Activated naive CD4-positive, alpha-beta T cell treated with anti-CD3 and anti-CD28 coated beads, Interleukin-2, amount 50 U/mL, for 72 hours (primary cell): Measurements from ENCODE around the gene GDPD2. TPM values are rescaled to one million over a fixed set of nuclear protein-coding genes. Genes with fewer than 3 reads are reported as not detected.

Experiments
- ATAC-seq, 2 donors: fragments of 150-1000 bp; cut with Tn5 transposase; 2 replicates each; pipeline ENCODE4 v1.10.0; 2021; ENCODE audit warnings: mild to moderate bottlenecking in 2 of 2, moderate library complexity in 2 of 2
- DNase-seq, 2 donors: peaks; one replicate each; pipeline ENCODE4 v3.0.0; 2021 to 2022; ENCODE audit warnings: low spot score in 2 of 2
- H3K27ac Mint-ChIP-seq, 2 donors: one replicate each; pipeline ENCODE4 v1.8.0; 2022; ENCODE audit warnings: mild to moderate bottlenecking in 2 of 2, mixed read lengths in 2 of 2
- H3K36me3 Mint-ChIP-seq, 2 donors: one replicate each; pipeline ENCODE4 v1.8.0; 2022; ENCODE audit warnings: mixed read lengths in 2 of 2
- H3K9me3 Mint-ChIP-seq, 2 donors: one replicate each; pipeline ENCODE4 v1.8.0; 2022; ENCODE audit warnings: mixed read lengths in 2 of 2
- total RNA-seq, 2 donors: library from RNA; stranded (reverse); gene quantifications; one replicate each; pipeline ENCODE4 v1.2.3, GENCODE V29; 2022

The GDPD2 gene
- total RNA-seq, 2 donors from 2014 or later, result 0.14 to 0.16 TPM

DNA sequence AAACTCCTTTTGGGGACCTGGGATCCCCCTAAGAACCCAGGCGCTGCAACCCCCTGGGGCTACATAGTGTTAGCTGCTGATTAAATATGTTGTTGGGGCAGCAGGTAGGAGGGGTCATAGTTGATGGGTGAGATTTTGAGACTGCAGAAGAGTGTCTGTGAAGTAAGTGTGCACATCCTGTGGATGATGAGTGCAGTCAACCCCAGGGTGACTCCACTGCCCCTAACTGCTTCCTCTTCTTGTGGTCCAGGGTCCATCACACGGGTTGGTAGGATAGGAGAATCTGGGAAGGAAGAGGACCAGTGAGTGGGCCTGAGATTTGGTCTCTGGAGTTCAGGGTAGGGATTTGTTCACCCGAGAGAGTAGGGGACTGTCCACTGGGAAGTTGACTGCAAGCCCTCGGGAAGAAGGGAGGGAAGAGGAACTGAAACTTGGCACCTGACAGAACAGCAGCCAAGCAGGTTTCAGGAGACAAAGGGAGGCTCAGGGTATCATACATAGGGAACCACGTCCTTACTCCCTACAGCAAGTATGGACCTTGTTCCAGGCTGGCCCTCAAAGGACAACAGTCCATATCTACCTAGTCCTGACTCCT is 30.0 kb downstream of the GDPD2 start:
- Mint-ChIP-seq H3K9me3 (no peaks in the 10 kb centered on the region), H3K27ac (no peak overlapping the region), H3K36me3 (peaks cover 0 to 6% of the 10 kb centered on the region in 2 donors)
- ATAC-seq (peak in 1 of 2 donors; percentile 6), DNase-seq (no peak)

DNA sequence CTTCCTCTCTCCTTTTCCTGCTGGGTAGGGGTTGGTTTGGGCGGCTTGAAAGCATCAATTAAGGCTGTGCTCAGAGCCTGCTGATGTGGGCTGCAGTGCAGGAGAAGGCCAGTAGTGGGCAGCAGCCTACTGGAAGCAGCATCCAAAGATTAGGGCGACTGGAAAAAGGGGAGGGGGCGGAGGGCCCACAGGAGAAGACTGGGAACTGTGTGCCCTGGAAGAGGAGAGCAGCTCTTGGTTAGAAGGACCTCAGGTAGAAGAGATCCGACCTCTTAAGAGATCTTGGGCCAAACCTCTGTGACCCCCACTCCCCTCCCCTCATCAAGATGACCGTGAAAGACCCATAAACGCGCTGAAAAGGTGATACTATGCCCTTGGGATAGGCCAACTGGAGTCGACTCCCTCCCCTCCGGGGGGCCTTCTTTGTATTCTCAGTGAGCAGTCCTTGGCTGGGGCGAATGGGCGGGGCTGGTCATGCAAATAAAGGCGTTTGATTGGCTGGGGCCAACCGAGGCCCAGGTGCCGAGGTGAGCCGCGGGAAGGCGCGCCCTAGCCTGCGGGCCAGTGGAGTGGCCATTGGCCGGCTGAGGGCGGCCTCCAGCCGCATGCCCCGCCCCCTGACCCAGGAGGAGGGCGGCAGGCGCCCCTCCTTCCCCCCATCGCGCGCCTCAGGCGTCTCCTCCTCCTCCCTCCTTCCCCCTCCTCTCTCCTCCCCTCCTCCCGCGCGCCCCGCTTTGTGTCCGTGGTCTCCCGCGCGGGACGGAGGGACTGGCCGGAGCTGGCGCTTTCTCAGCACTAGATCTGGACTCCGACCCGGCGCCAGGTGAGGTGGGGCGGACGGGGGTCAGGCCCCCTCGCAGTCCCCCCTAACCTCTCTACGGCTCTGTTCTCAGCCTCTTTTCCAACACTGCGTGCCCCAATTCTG is 31.6 kb downstream of the GDPD2 start:
- H3K27ac Mint-ChIP-seq, result peak overlapping the region; percentile 86 to 95
- ATAC-seq (peak; percentile 79 to 82), DNase-seq (peak; percentile 69 to 70)
- no peaks in the 10 kb centered on the region for H3K9me3 Mint-ChIP-seq
- H3K36me3 Mint-ChIP-seq, result peaks cover 0 to 6% of the 10 kb centered on the region in 2 donors

DNA sequence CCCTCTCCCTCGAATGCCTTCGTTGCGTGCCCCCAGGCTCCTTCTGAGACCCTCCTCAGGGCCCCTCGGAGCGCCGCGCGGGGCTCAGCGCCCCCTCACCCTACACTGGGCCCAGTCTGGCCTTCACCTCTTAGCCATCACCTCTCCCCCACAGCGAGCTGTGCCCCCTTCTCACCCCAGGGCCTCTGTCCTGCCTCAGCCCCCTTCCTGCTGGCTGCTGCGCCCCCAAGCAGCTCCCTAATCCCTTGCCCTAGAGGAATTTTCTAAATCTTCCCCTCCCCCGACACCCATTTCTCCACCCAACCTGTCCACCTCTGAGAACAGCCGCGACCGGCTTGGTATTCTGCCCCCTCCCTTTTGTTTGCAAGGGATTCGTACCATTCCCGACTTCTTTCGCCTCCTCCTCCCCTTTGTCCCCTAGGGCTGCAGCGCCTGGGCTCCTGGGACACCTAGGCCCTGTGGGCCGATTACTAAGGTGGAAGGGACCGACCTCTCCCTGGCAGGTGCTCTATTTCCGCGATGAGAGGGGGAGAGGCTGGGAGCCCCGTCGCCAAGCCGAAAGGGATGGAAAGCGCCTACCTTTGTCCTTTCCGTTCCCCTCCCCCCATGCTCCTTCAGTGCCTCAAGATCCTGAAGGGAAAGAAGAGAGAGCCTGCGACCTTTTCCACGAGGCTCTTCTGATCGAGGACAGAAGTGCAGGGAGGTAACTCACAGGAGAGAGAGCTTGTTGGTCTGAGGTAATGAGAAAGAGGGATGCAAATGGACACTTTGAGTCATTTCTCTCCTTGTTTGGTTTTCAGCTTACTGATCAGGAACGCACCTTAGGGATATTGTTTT is 32.5 kb downstream of the GDPD2 start:
- ATAC-seq, result peak; percentile 27 to 33

DNA sequence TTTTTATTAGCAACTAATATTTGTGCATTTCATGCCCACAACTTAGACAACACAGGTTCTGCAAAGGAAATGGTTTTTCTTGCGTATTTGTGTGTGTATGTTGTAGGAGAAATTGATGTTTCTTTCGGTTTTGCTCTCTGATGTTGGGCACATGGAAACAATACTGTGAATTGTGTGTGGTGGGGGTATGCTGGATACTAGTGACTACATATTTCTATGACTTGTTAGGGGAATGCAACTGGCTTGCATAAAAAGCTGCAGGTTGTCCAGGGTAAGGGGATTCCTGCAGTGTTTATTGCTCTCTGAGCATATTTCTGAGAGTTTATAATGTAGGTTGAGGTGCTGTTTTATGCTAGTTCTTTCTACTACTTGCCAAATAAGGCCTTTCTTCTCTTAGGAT is 33.1 kb downstream of the GDPD2 start:
- DNase-seq (no peak), ATAC-seq (peak; percentile 19 to 43)
- H3K36me3 Mint-ChIP-seq, result peaks cover 0 to 12% of the 10 kb centered on the region in 2 donors
- H3K9me3 Mint-ChIP-seq, result no peaks in the 10 kb centered on the region
- H3K27ac Mint-ChIP-seq, result peak overlapping the region; percentile 86 to 95

More for the DNA sequence above, 32.5 kb downstream of the GDPD2 start:
- no peak for DNase-seq
- Mint-ChIP-seq H3K27ac (peak overlapping the region; percentile 86 to 95), H3K9me3 (no peaks in the 10 kb centered on the region), H3K36me3 (peaks cover 0 to 10% of the 10 kb centered on the region in 2 donors)

DNA sequence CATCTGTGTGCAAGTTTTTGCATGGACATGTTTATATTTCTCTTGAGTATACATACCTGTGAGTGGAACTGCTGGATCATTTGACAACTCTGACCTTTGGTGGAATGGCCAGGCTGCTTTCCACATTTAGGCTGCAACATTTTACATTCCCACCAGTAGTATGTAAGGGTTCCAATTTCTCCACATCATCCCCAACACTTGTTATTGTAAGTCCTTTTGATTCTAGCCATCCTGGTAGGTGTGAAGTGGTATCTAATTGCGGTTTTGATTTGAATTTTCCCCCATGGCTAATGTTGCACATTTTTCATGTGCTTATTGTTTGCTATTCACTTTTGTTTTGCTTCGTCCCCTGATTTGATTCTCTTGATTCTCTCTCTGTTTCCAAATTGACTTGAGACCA is 37.9 kb downstream of the GDPD2 start:
- H3K36me3 Mint-ChIP-seq, result peaks cover 0 to 12% of the 10 kb centered on the region in 2 donors
- DNase-seq (no peak), ATAC-seq (no peak)
- H3K27ac Mint-ChIP-seq, result no peak overlapping the region
- no peaks in the 10 kb centered on the region for H3K9me3 Mint-ChIP-seq

DNA sequence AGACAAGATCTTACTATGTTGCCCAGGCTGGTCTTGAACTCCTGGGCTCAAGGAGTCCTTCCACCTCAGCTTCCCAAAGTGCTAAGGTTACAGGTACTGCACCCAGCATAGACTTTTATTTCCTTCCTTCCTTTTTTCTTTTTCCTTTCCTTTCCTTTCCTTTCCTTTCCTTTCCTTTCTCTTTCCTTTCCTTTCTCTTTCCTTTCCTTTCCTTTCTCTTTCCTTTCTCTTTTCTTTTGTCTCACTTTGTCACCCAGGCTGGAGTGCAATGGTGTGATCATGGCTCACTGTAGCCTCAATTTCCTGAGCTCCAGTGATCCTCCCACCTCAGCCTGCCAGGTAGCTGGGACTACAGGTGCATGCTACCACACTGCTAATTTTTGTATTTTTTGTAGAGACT is 40.9 kb downstream of the GDPD2 start:
- no peak for ATAC-seq
- peaks cover 0 to 11% of the 10 kb centered on the region in 2 donors for H3K36me3 Mint-ChIP-seq
- no peak for DNase-seq
- H3K27ac Mint-ChIP-seq, result no peak overlapping the region
- H3K9me3 Mint-ChIP-seq, result no peaks in the 10 kb centered on the region

DNA sequence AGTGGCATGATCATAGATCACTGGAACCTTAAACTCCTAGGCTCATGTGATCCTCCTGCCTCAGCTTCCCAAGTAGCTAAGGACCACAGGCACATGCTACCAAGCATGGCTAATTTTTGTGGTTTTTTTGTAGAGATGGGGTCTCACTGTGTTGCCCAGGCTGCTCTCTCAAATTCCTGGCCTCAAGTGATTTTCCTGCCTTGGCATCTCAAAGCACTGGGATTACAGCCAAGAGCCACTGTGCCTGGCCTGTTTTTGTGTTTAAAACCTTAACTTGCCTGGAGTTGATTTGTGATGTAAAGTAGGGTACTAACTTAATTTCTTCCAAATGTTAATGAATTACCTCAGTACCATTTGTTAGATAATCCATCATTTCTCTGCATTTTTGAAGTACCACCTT is 43.9 kb downstream of the GDPD2 start:
- no peak for DNase-seq
- H3K27ac Mint-ChIP-seq, result no peak overlapping the region
- no peak for ATAC-seq
- no peaks in the 10 kb centered on the region for H3K9me3 Mint-ChIP-seq
- H3K36me3 Mint-ChIP-seq, result peaks cover 0 to 5% of the 10 kb centered on the region in 2 donors

DNA sequence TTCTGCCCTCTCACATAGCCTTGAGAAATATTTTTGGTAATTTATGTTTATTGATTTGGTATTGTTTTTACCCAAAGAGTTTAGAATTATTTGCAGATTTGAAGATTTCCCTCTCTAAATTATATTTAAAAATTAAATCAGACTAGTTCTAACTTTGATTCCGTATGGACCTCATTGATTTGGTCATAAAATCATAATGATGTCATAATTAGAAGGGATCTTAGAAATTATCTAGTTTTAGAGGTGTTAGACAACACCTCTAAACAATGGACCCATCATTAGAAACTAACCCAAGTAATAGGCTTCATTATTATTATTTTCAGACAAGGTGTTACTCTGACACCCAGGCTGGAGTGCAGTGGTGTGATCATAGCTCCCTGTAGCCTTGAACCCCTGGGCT is 45.6 kb downstream of the GDPD2 start:
- Mint-ChIP-seq H3K27ac (no peak overlapping the region), H3K9me3 (no peaks in the 10 kb centered on the region), H3K36me3 (peaks cover 0 to 5% of the 10 kb centered on the region in 2 donors)
- DNase-seq, result no peak
- ATAC-seq, result no peak

DNA sequence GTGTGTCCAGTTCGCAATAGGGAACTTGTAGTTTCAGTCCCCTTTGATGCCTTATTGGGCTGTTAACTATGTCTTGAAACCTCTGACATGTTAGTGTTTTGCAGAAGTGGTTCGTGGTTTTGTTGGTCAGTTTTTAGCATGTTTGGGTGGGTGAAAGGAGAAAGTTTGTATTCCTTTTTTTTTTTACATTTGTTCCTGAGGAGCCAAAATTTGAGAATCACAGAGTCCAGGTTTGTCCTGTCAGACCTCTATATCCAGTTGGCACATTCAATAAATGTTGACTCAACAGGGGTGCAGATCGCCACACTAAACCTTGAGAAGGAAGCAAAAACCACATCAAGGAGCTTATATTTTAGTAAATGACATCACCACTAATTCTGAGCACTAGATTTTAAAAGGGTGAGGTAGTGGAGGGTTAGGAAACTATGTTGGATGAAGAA is 47.8 kb downstream of the GDPD2 start:
- H3K9me3 Mint-ChIP-seq, result no peaks in the 10 kb centered on the region
- peak in 1 of 2 donors; percentile 58 for ATAC-seq
- peaks cover 0 to 5% of the 10 kb centered on the region in 2 donors for H3K36me3 Mint-ChIP-seq
- DNase-seq, result no peak
- no peak overlapping the region for H3K27ac Mint-ChIP-seq

DNA sequence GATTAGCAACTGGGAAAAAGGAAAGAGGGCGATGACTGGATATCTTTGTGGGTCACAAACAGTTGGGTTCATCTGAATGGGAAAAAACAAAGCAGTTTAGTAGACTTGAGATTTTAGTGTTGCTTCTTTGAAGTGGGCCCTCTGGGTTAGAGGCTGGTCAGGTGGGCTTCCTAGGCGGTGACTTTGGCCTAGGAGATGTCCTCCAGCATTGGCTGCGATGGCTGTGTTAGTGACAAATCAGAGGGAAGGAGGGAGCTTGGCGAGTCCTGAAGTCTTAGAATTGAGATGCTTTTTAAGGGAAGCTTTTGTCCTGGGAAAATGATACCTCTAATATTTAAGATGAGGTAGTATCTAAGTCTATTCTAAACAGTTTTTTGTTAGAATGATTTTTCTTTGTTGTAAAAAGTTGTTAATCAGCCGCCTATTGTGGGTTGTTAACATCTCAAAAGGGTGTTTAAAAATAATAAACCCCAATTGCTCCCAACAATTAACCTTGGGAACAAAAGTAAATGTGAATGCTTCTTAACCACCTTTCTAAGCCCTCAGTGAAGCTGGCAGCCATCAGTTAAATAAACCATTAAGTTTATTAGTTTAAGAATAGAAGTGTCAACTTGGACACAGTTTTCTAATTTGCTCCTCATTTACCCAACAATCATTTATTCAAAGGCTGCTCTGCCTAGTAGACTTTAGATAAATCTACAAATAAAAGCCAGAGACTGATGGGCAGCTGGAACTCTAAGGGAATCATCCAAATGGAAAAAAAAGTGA is 53.2 kb downstream of the GDPD2 start:
- H3K27ac Mint-ChIP-seq, result no peak overlapping the region
- no peaks in the 10 kb centered on the region for H3K9me3 Mint-ChIP-seq
- no peak for DNase-seq
- no peak for ATAC-seq
- no peaks in the 10 kb centered on the region for H3K36me3 Mint-ChIP-seq

DNA sequence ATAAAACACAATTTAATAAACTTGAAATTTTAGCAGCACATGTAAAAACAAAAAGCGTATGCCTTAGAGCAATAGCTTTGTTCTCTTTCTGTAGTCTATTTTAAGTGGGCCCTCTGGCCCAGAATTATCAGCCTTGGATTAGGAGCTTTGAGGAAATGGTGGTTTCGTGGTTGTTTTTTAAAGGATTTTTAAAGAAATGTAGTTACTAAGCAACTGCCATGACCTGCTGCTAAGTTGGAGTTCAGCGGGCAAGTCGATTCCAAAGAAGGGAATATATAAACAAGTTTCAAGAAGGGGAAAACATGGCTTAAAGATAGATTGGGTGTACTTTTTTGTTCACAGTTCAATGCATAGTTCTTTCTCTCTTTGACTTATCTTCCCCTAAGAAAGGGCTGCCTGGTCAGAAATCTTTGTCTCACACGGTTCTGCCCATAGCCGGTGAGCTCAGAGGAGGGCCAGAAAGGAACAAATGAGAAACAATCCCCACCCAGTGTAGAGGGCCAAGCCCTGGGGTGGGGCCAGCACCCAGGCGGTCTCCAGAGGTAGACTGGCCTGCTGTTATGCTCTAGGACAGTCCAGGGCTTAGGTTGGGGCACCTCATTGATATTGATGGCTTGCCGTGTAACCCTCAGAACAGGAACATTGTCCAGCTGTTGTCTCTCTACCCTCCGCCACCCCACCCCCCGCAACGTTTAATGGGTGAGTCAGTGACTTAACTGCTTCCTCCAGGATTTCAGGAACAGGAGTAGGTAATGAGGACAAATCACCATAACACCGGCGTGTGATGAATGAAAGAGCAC is 54.0 kb downstream of the GDPD2 start:
- no peaks in the 10 kb centered on the region for H3K9me3 Mint-ChIP-seq
- H3K36me3 Mint-ChIP-seq, result no peaks in the 10 kb centered on the region
- H3K27ac Mint-ChIP-seq, result no peak overlapping the region
- DNase-seq (no peak), ATAC-seq (no peak)

DNA sequence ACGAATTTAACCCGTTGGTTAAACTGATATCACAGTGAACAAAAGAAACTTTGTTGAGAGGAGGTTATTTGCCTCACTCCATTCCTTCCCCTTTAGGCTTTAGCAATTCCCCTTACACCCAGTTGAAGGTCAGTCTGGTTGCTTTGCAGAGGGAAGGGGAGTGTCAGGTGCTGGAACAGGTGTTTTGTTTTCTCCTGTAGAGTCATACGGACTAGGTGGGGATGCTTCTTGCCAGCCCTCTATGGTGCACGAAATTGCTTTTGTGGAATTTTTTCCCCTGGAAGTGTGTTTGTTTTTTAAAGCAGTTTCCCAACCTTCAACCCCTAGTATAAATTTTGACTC is 54.6 kb downstream of the GDPD2 start:
- DNase-seq, result no peak
- ATAC-seq, result no peak
- no peak overlapping the region for H3K27ac Mint-ChIP-seq
- no peaks in the 10 kb centered on the region for H3K36me3 Mint-ChIP-seq
- H3K9me3 Mint-ChIP-seq, result no peaks in the 10 kb centered on the region

DNA sequence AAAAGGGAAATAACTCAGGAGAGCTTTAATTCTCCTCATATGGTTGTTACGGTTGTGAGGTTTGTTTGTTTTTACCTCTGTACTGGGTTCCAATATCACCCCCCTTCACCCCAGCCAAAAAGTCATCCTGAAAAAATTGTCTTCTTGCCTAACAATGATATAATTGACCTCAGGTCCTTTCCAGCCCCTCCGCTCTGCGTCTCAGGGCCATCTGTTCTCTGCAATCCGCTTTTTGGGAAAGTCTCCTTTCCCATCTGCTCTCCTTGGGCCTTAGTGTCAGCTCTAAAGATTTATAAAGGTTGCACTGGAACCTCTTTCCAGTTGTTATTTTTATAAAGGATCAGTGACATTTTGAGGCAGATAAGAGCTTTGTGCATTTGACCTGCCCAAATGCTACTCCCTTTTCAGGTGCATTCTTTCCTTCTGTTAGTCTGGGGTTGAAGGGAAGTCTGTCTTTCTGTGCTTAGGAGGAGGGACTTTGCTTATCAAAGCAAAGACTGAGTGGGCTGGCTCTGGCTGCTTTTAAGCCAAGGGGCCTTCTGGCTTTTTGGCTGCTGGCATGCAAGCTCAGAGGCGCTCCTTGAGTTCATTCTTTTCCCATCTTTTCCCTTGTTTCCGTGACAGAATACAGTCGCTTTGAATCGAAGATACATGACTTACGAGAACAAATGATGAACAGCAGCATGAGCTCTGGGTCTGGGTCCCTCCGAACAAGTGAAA is 55.6 kb downstream of the GDPD2 start:
- ATAC-seq (no peak), DNase-seq (no peak)
- no peaks in the 10 kb centered on the region for H3K9me3 Mint-ChIP-seq

DNA sequence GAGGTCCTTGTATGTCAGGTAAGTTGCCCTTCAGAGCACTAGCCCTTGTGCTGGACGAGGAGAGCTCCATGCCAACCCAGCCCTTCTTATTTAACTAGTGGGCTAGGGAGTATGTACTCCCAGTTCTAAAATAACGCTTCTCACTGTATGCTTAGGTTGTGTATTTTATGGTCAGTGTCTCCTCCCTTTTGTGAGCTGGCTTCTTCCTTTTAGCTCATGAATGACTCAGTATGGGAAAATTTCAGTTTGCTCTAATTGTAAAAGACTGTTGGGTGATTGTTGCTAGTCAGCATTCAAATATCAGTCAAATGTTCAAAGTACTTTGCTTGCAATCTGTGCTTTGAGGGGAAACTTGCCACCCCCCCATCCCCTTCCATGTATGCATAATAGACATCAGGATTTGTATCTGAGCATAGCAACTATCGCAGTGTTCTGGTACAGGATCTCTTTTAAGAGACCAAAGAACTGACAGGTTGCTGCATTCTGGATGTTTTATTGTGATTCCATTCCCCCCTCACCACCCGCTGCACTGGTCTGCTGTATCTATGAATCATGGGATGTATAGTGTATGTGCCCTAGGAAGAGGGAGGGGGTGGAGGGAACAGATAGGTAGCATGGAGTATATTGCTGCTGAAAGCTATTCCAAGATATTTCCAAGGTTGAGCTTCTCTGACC is 56.3 kb downstream of the GDPD2 start:
- no peak for DNase-seq
- H3K9me3 Mint-ChIP-seq, result no peaks in the 10 kb centered on the region
- H3K27ac Mint-ChIP-seq, result no peak overlapping the region
- no peak for ATAC-seq
- no peaks in the 10 kb centered on the region for H3K36me3 Mint-ChIP-seq

More for the DNA sequence above, 55.6 kb downstream of the GDPD2 start:
- Mint-ChIP-seq H3K27ac (no peak overlapping the region), H3K36me3 (no peaks in the 10 kb centered on the region)
